Bone marrow (tissue), 2 donors: ENCODE results near the gene GRXCR1.

ENCODE experiments used
- DNase-seq, 2 donors: peaks; one replicate each; lab custom pipeline; 2025; lab: John Stamatoyannopoulos, UW

GRXCR1 gene

GRCh38 chr4:42928582-42928981 lies 36.1 kb downstream of the GRXCR1 start:
- no peak for DNase-seq

GRCh38 chr4:42942216-42942615 lies 49.7 kb downstream of the GRXCR1 start:
- no peak for DNase-seq

GRCh38 chr4:42945874-42946273 lies 53.4 kb downstream of the GRXCR1 start:
- DNase-seq, result no peak

- no peak for DNase-seq
These were observed 60.8 kb downstream of the GRXCR1 start for GRCh38 chr4:42953321-42953720.

GRCh38 chr4:42954963-42955669 lies 62.6 kb downstream of the GRXCR1 start:
- DNase-seq, result no peak

- DNase-seq, result no peak
These were observed 63.4 kb downstream of the GRXCR1 start for GRCh38 chr4:42955746-42956505.

GRCh38 chr4:42965326-42965725 lies 72.8 kb downstream of the GRXCR1 start:
- DNase-seq, result no peak

GRCh38 chr4:42985976-42986375 lies 93.5 kb downstream of the GRXCR1 start:
- no peak for DNase-seq

GRCh38 chr4:42995343-42995944 lies 102.9 kb downstream of the GRXCR1 start:
- peak in 1 of 2 donors; percentile 9 for DNase-seq

- no peak for DNase-seq
These were observed 116.3 kb downstream of the GRXCR1 start for GRCh38 chr4:43008793-43009192.

GRCh38 chr4:43014256-43014655 lies 121.7 kb downstream of the GRXCR1 start:
- no peak for DNase-seq

GRCh38 chr4:43041632-43042031 lies 149.1 kb downstream of the GRXCR1 start:
- DNase-seq, result no peak

- DNase-seq, result no peak
These were observed 154.5 kb downstream of the GRXCR1 start for GRCh38 chr4:43047058-43047457.

- no peak for DNase-seq
These were observed 156.1 kb downstream of the GRXCR1 start for GRCh38 chr4:43048570-43048969.

GRCh38 chr4:43049326-43049725 lies 156.8 kb downstream of the GRXCR1 start:
- no peak for DNase-seq

GRCh38 chr4:43066415-43066814 lies 173.9 kb downstream of the GRXCR1 start:
- DNase-seq, result no peak

- no peak for DNase-seq
These were observed 178.6 kb downstream of the GRXCR1 start for GRCh38 chr4:43071069-43071468.
